Measurements from ENCODE around the gene SYT1.

The SYT1 gene

GRCh38 chr12:79326222-79326621, 461.6 kb downstream of the SYT1 start:
- no peak overlapping the region for H3K18ac ChIP-seq (ENCODE audit: low read depth in 1 of 2, low read length in 2 of 2)
- H2BK12ac ChIP-seq (ENCODE audit: low read length in 2 of 2), result no peak overlapping the region
- 95% methylated on average over 2 of the region's 2 CpGs for WGBS
- H4K8ac ChIP-seq (ENCODE audit: low read length), result no peak overlapping the region
- no peak overlapping the region for H2AK5ac ChIP-seq (ENCODE audit: low read length, severe bottlenecking)
- no peak overlapping the region for H3K9ac ChIP-seq (ENCODE audit: low read length)
- no peak overlapping the region for H3K14ac ChIP-seq (ENCODE audit: low read length in 2 of 2)
- no peak overlapping the region for H2BK15ac ChIP-seq (ENCODE audit: low read depth, poor library complexity, severe bottlenecking)
- H4K91ac ChIP-seq (ENCODE audit: low read length), result no peak overlapping the region
- no peak overlapping the region for H2BK120ac ChIP-seq (ENCODE audit: low read depth, low read length)
- no peaks in the 10 kb centered on the region for H3K79me1 ChIP-seq (replicated peaks; ENCODE audit: low read length, poor library complexity, severe bottlenecking)
- H3K4me3 ChIP-seq (ENCODE audit: insufficient read depth in 1 of 2, low read depth in 1 of 2, low read length in 2 of 2), result no peak overlapping the region
- no peaks in the 10 kb centered on the region for H3K36me3 ChIP-seq (ENCODE audit: control insufficient read depth in 1 of 2, insufficient read depth in 2 of 2, low read depth in 1 of 2, low read length in 2 of 2)
- H3K23ac ChIP-seq (ENCODE audit: low read length in 2 of 2), result no peak overlapping the region
- H2BK5ac ChIP-seq (ENCODE audit: low read depth, low read length, poor library complexity, severe bottlenecking), result no peak overlapping the region
- DNase-seq, result no peak
- no peak overlapping the region for H3K4ac ChIP-seq (ENCODE audit: low read depth in 1 of 2, low read length in 2 of 2)
- H3K27me3 ChIP-seq (ENCODE audit: control insufficient read depth in 1 of 2, insufficient read depth in 1 of 2, low read length in 2 of 2), result no peaks in the 10 kb centered on the region
- H3K9me3 ChIP-seq (ENCODE audit: control insufficient read depth, low read length), result no peaks in the 10 kb centered on the region
- no peak overlapping the region for H3K27ac ChIP-seq (ENCODE audit: low read length, poor library complexity, severe bottlenecking)
- H3K4me2 ChIP-seq (ENCODE audit: low read length, poor library complexity, severe bottlenecking), result no peak overlapping the region
- no peaks in the 10 kb centered on the region for H3K4me1 ChIP-seq (ENCODE audit: control insufficient read depth, insufficient read depth, low read depth, low read length)
- H2AFZ ChIP-seq (ENCODE audit: low read depth, low read length), result no peak overlapping the region

- H2BK5ac ChIP-seq (ENCODE audit: low read depth, low read length, poor library complexity, severe bottlenecking), result no peak overlapping the region
- no peaks in the 10 kb centered on the region for H3K9me3 ChIP-seq (ENCODE audit: control insufficient read depth, low read length)
- H3K4me1 ChIP-seq (ENCODE audit: control insufficient read depth, insufficient read depth, low read depth, low read length), result no peaks in the 10 kb centered on the region
- H3K79me1 ChIP-seq (replicated peaks; ENCODE audit: low read length, poor library complexity, severe bottlenecking), result no peaks in the 10 kb centered on the region
- H3K4me2 ChIP-seq (ENCODE audit: low read length, poor library complexity, severe bottlenecking), result no peak overlapping the region
- 100% methylated on average over 1 of the region's 2 CpGs for WGBS
- DNase-seq, result no peak
- H2BK12ac ChIP-seq (ENCODE audit: low read length in 2 of 2), result no peak overlapping the region
- H3K23ac ChIP-seq (ENCODE audit: low read length in 2 of 2), result no peak overlapping the region
- H3K18ac ChIP-seq (ENCODE audit: low read depth in 1 of 2, low read length in 2 of 2), result no peak overlapping the region
- no peak overlapping the region for H2BK120ac ChIP-seq (ENCODE audit: low read depth, low read length)
- no peak overlapping the region for H2AFZ ChIP-seq (ENCODE audit: low read depth, low read length)
- H3K9ac ChIP-seq (ENCODE audit: low read length), result no peak overlapping the region
- no peak overlapping the region for H3K4ac ChIP-seq (ENCODE audit: low read depth in 1 of 2, low read length in 2 of 2)
- H3K4me3 ChIP-seq (ENCODE audit: insufficient read depth in 1 of 2, low read depth in 1 of 2, low read length in 2 of 2), result no peak overlapping the region
- H2AK5ac ChIP-seq (ENCODE audit: low read length, severe bottlenecking), result no peak overlapping the region
- no peaks in the 10 kb centered on the region for H3K27me3 ChIP-seq (ENCODE audit: control insufficient read depth in 1 of 2, insufficient read depth in 1 of 2, low read length in 2 of 2)
- no peaks in the 10 kb centered on the region for H3K36me3 ChIP-seq (ENCODE audit: control insufficient read depth in 1 of 2, insufficient read depth in 2 of 2, low read depth in 1 of 2, low read length in 2 of 2)
- no peak overlapping the region for H3K14ac ChIP-seq (ENCODE audit: low read length in 2 of 2)
- no peak overlapping the region for H3K27ac ChIP-seq (ENCODE audit: low read length, poor library complexity, severe bottlenecking)
- H2BK15ac ChIP-seq (ENCODE audit: low read depth, poor library complexity, severe bottlenecking), result no peak overlapping the region
- no peak overlapping the region for H4K8ac ChIP-seq (ENCODE audit: low read length)
- H4K91ac ChIP-seq (ENCODE audit: low read length), result no peak overlapping the region
Measured at GRCh38 chr12:79326663-79327062, 462.1 kb downstream of the SYT1 start.

GRCh38 chr12:79327465-79327864, 462.9 kb downstream of the SYT1 start:
- no peak overlapping the region for H4K8ac ChIP-seq (ENCODE audit: low read length)
- H3K23ac ChIP-seq (ENCODE audit: low read length in 2 of 2), result no peak overlapping the region
- no peaks in the 10 kb centered on the region for H3K4me1 ChIP-seq (ENCODE audit: control insufficient read depth, insufficient read depth, low read depth, low read length)
- H3K36me3 ChIP-seq (ENCODE audit: control insufficient read depth in 1 of 2, insufficient read depth in 2 of 2, low read depth in 1 of 2, low read length in 2 of 2), result no peaks in the 10 kb centered on the region
- no peaks in the 10 kb centered on the region for H3K9me3 ChIP-seq (ENCODE audit: control insufficient read depth, low read length)
- no peak overlapping the region for H4K91ac ChIP-seq (ENCODE audit: low read length)
- H3K14ac ChIP-seq (ENCODE audit: low read length in 2 of 2), result no peak overlapping the region
- H3K27me3 ChIP-seq (ENCODE audit: control insufficient read depth in 1 of 2, insufficient read depth in 1 of 2, low read length in 2 of 2), result no peaks in the 10 kb centered on the region
- H3K79me1 ChIP-seq (replicated peaks; ENCODE audit: low read length, poor library complexity, severe bottlenecking), result no peaks in the 10 kb centered on the region
- no peak overlapping the region for H3K4me3 ChIP-seq (ENCODE audit: insufficient read depth in 1 of 2, low read depth in 1 of 2, low read length in 2 of 2)
- no peak overlapping the region for H2BK15ac ChIP-seq (ENCODE audit: low read depth, poor library complexity, severe bottlenecking)
- 93% methylated on average over 1 of the region's 1 CpG for WGBS
- H2BK120ac ChIP-seq (ENCODE audit: low read depth, low read length), result no peak overlapping the region
- H3K9ac ChIP-seq (ENCODE audit: low read length), result no peak overlapping the region
- no peak overlapping the region for H2BK5ac ChIP-seq (ENCODE audit: low read depth, low read length, poor library complexity, severe bottlenecking)
- H3K4ac ChIP-seq (ENCODE audit: low read depth in 1 of 2, low read length in 2 of 2), result no peak overlapping the region
- no peak overlapping the region for H2AFZ ChIP-seq (ENCODE audit: low read depth, low read length)
- no peak overlapping the region for H2BK12ac ChIP-seq (ENCODE audit: low read length in 2 of 2)
- H3K18ac ChIP-seq (ENCODE audit: low read depth in 1 of 2, low read length in 2 of 2), result no peak overlapping the region
- H2AK5ac ChIP-seq (ENCODE audit: low read length, severe bottlenecking), result no peak overlapping the region
- H3K27ac ChIP-seq (ENCODE audit: low read length, poor library complexity, severe bottlenecking), result no peak overlapping the region
- no peak overlapping the region for H3K4me2 ChIP-seq (ENCODE audit: low read length, poor library complexity, severe bottlenecking)
- no peak for DNase-seq

- Histone ChIP-seq H2BK120ac (ENCODE audit: low read depth, low read length) (no peak overlapping the region), H3K4me2 (ENCODE audit: low read length, poor library complexity, severe bottlenecking) (no peak overlapping the region), H2BK15ac (ENCODE audit: low read depth, poor library complexity, severe bottlenecking) (no peak overlapping the region), H3K27me3 (ENCODE audit: control insufficient read depth in 1 of 2, insufficient read depth in 1 of 2, low read length in 2 of 2) (no peaks in the 10 kb centered on the region), H3K4me1 (ENCODE audit: control insufficient read depth, insufficient read depth, low read depth, low read length) (no peaks in the 10 kb centered on the region), H4K8ac (ENCODE audit: low read length) (no peak overlapping the region), H3K36me3 (ENCODE audit: control insufficient read depth in 1 of 2, insufficient read depth in 2 of 2, low read depth in 1 of 2, low read length in 2 of 2) (no peaks in the 10 kb centered on the region), H2AFZ (ENCODE audit: low read depth, low read length) (no peak overlapping the region), H3K4ac (ENCODE audit: low read depth in 1 of 2, low read length in 2 of 2) (no peak overlapping the region), H2BK12ac (ENCODE audit: low read length in 2 of 2) (no peak overlapping the region), H3K79me1 (replicated peaks; ENCODE audit: low read length, poor library complexity, severe bottlenecking) (no peaks in the 10 kb centered on the region), H2BK5ac (ENCODE audit: low read depth, low read length, poor library complexity, severe bottlenecking) (no peak overlapping the region), H3K4me3 (ENCODE audit: insufficient read depth in 1 of 2, low read depth in 1 of 2, low read length in 2 of 2) (no peak overlapping the region), H3K9ac (ENCODE audit: low read length) (no peak overlapping the region), H2AK5ac (ENCODE audit: low read length, severe bottlenecking) (no peak overlapping the region), H3K18ac (ENCODE audit: low read depth in 1 of 2, low read length in 2 of 2) (no peak overlapping the region), H3K27ac (ENCODE audit: low read length, poor library complexity, severe bottlenecking) (no peak overlapping the region), H3K23ac (ENCODE audit: low read length in 2 of 2) (no peak overlapping the region), H3K14ac (ENCODE audit: low read length in 2 of 2) (no peak overlapping the region), H3K9me3 (ENCODE audit: control insufficient read depth, low read length) (no peaks in the 10 kb centered on the region), H4K91ac (ENCODE audit: low read length) (no peak overlapping the region)
- WGBS, result 90% methylated on average over 2 of the region's 2 CpGs
- DNase-seq, result peak; percentile 6
Measured at GRCh38 chr12:79329933-79330332, 465.4 kb downstream of the SYT1 start.
